HG03280 (cell line): ENCODE results near the gene ARHGAP6.

Source experiments
- ATAC-seq: cut with Tn5 transposase; IDR thresholded peaks from one replicate; pipeline ENCODE4 v1.9.1; 2021; ENCODE audit warnings: mild to moderate bottlenecking, moderate library complexity; ENCODE audit not compliant: unreplicated experiment

The ARHGAP6 gene

DNA sequence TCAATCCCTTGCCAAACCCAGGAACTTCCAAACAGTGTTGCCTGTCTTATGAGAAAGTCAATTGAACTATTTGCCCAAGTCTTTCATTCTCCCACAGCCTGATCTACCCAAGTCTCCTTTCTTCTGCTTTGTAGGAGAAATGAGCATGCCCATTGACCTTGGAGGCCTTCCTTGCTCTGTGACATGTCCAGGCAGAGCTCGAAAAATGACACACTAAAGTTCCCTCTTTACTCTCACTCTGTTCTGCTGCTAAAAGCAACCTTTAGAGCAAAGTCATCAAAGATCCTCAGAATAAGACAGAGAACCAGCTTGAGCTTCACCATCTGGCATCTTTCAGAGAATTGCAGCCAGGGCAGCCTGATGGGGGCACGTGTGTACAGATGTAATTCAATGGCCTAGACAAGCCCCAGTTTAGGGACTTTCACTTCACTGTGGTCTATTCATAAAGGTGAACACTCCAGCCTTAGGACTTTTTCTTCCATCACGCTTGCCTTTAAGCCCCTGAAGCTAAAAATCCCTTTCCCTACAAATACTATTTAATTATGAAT lies 236.1 kb downstream of the ARHGAP6 start:
- no peak for ATAC-seq

DNA sequence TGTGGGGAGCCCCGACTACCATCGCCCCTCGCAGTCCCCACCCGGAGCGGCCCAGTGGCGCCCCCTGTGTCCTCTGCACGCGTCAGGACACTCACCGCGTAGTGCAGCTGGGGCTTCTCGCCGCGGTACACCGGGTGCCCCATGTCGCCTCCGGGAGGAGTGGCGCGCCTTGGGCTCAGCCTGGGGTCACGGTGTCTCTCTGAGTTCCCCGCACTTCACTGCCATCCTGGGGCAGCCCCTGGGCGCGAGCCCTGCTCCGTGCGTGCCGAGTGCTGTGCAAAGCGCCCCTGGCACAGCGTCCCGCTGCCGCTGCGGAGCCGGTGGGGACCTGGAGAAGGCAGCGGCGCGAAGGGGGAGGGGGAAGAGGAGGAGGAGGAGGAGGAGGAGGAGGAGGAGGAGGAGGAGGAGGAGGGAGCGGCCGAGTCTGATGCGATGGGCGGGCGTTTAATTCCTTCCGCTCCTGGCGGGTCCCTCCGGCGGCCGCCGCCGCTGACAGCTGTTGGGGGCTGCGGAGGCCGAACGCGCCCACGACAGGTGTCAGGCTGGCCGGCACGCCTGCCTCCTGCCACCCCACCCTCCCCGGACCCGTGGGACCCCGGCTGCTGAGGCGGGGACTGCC lies 238.2 kb downstream of the ARHGAP6 start:
- no peak for ATAC-seq

DNA sequence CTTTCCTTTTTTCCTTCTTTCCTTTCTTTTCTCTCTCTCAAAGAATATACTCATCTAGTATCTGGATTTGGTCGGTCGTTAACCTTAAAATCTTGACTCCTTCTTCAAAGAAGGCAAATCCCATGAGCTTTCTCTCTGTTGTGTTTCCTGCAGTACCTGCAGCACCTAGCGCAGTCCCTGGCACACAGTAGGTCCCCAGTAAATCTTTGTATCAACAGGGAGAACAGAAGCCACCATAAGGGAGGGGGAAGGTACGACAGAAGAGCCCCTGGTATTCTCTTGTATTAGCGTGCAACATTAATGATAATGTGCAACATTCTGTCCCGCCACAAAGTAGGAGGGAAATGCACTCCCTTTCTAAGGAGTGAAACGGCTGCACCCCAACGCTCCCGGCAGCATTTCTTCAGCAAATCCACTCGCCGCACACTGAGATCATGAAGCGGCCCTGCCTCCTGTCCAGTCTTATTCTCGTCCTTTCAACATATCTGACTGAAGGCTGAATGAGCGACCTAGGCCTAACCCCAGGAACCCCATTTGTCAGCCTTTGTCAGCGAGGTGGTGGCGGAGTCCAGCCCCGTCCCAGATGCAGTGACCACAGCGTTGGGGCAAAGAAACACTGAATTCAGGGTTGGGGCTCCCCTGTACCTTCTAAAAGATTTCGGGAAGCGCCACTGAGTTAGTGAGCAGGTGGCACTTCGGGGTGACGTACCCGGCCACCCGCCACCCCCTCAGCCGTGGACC lies 238.8 kb downstream of the ARHGAP6 start:
- ATAC-seq, result no peak

DNA sequence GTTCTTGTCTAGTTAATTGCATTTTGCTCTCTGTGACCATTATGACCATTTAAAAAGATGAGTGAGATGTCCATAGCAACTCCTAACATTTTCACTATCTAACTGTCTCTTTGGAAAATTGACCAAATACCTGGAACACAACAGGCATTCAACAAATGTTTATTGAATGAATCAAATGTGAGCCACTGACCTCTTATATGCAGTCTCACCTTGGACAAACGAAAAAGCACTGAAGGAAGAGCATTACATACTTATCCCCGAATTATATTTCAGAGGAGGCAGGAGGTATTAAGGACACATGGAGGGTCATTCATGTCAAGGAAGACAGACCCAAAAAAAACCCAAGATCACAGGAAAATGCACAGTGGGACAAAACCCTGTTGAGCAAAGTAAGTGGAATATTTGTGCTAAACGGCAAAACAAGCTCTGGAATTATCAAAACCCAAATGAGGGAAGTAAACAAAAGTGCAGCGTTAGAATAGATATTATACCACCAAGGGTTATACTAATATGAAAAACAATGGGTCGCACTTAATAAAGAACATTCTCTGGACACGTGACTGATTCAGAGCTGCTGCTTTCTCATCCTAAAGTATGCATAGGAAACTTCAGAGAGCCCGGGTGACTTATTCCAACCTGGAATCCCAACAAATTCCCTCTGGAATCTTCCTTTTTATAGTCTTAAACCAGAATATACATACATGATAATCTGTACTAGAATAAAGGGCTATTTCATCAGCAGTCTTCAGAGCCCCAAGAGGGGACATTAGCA lies 240.6 kb downstream of the ARHGAP6 start:
- no peak for ATAC-seq

DNA sequence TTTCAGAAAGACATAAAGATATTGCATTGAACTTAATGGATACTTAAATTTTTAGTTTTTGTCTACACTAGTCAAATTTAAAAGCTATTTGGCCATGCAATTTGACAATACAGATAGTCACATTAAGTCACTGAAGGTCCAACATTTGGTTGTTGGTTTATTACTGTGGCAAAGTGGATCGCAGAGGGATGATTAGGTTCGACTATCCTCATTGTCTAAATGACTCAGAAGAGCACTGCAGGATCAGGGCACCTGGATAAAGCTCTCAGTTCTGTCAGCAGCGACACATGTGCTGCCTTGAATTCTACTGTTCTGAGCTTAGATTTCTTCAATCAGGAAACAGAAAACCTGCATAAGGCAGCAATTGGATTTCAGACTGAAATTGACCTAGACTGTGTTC lies 241.8 kb downstream of the ARHGAP6 start:
- ATAC-seq, result no peak

DNA sequence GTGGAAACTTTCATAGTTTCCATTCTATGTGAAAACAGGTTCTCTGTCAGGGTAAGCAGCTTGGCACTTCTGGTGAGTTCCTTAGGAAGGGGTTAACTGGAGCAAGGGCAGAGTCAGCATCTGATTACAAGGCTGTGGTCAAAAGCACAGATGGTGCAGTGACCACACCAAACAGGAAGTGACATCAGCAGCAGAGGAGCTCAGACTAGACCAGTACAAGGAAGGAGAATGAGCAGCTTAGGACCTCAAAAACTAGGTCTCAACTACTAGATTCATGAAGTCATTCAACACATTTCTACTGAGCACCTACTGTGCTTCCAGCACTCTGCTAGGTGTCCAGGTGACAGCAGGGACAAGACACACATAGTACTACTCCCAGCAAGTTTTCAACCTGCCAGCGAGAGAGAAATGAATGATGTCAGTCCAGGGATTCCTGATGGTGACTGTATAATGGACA lies 242.3 kb downstream of the ARHGAP6 start:
- ATAC-seq, result peak; percentile 92

DNA sequence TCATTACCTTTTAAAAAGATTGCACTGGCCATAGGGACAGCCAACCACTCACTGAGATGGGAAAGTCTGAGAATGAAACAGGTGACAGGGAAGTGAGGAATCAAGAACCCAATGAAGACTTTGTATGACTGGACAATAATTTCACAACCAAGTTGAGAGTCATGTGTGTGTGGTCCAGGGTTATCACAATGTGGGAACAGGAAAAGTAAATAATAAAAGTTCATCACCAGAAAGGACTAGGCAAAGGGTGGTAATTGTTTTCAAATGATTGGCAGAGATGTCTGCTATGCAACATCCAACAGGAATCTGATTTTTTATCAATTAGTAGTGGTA lies 243.2 kb downstream of the ARHGAP6 start:
- no peak for ATAC-seq

DNA sequence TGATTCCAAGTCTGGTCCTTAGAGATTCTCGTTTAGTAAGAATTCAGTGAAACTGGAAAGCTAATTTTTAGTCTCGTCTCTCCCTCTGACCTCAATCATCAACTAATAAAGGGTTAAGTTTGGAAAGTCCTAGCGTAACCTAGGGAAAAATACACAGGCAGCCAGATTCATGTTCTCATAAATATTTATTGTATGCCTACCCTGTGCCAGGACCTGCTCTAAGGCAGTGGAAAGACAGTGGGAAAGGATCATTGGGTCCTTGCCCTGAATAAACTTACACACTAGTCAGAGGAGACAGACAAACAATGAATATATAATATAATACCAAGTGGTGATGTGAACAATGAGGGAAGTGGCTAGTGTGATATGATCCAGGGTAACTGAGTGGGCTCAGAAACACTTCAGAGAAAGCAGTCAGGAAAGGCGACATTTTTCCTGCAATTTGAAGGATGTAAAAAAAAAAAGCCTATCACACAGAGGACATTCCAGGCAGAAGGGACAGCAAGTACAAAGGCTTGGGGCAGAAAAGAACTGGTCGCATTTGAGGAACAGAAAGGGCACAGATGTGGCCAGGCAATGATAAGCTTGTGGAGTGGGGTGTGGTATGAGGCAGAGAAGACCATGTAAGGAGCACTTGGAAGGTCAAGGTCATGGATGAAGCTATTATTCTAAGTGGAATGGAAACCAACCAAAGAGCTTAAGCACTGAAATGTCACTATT lies 243.8 kb downstream of the ARHGAP6 start:
- no peak for ATAC-seq

DNA sequence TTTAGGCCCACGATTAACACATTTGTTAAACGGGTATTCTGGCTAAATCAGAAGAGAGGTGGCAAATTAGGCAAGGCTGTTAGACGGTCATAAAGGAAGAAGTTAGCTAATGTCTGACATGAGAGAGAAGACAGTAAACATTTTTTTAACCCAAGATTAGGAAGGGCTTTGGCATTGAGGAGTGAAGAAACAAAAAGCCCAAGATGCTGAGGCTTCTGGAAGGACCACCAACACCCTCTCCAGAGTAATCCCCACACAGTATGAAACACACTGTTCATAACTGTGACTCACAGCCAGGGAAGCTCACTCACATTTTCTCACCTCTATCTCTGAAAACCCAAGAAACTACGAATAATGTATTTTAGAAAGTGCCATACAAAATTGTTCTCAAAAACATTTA lies 244.9 kb downstream of the ARHGAP6 start:
- ATAC-seq, result no peak

DNA sequence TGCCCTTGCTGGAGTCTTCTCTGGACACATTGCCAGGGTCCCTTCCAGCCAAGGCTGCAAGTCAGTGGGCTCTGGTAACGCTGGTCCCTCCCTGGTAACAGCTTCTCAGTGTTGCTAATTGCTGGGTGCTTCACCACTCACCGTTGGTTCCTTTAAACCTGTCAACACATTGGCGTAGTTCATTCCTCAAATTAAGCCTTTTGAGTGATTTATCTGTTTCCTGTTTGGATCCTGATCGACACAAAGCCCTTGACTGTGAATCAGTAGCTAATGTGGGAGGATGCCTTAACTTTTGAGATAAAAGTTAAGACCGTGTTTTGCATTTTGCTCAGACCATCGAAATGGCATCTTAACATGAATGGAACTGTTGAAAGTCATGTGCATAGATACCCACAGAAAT lies 246.6 kb downstream of the ARHGAP6 start:
- no peak for ATAC-seq

DNA sequence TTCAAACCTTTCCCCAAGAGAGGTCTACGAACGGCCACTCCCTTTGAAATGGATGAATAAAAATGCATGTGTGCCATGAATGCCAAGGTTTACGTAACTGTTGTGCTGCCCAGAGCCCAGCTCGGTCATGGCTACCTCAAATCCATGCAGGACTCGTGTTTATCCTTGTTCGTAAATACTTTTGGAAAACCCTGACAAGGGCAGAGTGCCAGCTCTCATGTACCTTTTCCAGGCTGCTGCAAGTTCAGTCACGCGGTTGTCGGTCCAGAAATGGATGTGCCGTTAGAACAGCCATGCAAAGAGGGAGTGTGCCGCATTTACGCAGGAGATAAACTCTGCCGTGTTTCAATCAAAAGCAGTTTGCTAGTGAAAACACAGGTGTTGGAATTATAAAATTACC lies 249.1 kb downstream of the ARHGAP6 start:
- ATAC-seq, result no peak

DNA sequence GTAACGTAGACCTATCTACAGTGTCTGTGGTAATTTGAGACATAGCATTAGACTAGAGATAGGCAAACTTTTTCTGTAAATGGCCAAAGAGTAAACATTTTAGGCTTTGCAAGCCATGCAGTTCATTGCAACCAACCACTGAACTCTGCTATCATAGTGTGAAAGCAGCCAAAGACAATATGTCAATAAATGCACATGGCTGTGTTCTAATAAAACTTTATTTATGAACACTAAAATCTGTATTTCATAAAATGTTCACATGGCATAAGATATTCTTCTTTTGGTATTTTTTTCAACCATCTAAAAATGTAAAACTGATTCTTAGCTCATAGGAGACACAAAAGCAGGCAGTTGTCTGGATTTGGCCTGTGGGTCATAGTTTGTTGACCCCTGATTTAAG lies 251.6 kb downstream of the ARHGAP6 start:
- no peak for ATAC-seq

DNA sequence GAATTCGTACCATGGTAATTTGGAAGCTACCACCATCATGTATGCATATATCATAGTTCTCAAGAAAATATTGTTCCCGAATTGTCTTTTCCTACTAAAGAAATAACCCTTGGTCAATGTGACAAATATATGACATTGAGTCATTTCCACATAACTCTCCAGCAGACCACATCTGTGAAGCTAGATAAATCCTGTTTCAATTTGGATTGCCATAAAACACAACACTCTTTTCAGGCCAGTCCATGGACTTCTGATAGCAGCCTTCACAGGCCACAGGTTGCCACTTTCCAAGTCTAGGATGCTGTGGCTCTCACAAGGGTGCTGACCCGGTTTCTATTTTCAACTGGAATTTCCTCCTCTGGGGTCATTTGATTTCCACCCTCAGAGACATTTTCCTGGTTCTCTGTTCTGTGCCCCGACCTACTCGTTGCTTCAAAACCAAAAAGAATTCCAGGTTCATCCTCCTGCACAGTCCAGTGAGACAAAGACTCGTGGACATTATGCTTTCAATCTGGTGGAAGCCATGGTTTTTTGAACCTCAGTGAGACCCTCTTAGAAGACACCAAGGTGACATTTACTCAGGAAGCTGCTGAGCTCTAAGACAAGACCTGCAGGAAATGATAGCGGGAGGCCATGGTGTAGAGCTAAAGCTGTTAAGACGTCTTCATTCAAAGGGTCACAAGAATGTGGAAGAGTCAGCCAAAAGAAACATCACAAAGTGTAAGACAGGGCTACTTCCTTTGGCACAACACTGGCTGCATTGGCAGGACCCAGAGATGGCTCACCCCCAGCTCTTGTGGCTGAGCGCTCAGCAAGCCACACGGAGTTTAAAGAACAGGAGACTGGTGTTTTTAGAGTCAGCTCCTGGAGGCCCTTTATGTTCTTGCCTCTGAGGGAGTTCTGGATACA lies 252.8 kb downstream of the ARHGAP6 start:
- ATAC-seq, result no peak

DNA sequence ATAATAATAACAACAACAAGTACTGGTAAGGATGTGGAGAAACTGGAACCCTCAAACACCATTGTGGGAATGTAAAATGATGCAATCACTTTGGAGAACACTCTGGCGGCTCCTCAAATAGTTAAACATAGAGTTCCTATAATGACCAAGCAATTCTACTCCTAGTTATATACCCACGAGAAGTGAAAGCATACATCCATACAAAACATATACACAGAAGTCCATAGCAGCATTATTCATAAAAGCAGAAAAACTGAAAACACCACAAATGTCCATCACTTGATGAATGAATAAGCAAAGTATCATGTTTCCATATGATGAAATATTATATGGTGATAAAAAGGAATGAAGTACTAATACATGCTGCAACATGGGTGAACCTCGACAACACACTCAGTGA lies 255.8 kb downstream of the ARHGAP6 start:
- no peak for ATAC-seq

DNA sequence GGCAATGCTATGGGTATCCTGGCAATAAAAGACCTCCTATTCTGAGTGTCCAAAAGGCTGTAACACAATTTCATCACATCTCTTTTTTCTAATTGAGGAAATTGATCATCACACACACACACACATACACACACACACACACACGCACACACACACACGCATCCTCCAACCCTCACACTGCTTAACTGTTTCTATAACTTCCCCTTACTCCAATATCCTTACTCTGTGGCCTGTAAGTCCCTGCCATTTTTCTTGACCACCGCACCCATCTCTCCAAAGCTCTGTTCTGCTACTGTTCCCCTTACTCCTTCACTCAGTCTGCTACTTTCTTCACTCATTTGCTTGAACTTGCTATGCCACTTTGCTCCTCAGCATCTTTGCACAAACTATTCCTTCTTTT lies 256.9 kb downstream of the ARHGAP6 start:
- no peak for ATAC-seq

DNA sequence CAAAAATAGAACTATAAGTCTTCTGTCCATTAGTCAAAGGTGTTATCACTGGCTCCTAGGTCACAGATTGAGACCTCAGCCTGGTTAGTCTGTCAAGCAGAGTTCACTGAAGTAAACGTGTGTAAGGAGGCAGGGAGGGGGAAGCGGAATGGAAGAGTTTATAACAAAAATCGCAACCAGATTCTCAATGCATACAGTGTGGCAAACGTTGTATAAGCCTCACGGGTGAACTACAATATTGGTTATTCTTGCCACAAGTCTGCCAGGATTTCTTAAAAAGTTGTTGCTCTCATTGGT lies 257.7 kb downstream of the ARHGAP6 start:
- ATAC-seq, result no peak

DNA sequence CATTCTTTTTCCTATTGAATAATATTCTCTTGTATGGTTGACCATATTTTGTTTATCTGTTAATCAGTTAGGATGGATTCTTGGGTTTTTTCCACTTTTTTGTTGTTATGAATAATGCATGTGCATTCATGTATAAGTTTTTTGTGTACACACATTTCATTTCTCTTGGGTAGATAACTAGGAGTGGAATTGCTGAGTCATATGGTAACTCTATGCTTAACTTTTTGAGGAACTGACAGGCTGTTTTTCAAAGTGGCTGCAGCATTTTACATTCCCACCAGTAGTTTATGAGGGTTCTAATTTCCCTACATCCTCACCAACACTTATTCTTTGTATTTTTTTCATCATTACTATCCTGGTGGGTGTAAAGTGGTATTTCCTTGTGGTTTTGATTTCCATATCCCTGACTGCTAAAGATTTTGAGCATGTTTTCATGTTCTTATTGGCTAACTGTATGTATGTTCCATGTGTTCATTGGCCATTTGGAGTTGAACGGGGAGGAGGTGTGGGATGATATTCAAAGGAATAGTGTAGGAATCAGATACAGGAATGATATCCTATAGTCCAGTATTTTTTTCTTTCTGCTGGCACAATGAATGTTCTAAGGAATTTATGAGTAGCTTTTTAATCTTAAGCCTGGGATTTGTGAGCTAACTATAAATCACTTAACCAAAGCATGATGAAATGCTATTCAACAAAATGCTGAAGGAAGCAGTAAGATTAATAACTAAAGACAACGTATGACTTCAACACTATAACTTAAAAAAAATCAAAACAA lies 258.2 kb downstream of the ARHGAP6 start:
- no peak for ATAC-seq

DNA sequence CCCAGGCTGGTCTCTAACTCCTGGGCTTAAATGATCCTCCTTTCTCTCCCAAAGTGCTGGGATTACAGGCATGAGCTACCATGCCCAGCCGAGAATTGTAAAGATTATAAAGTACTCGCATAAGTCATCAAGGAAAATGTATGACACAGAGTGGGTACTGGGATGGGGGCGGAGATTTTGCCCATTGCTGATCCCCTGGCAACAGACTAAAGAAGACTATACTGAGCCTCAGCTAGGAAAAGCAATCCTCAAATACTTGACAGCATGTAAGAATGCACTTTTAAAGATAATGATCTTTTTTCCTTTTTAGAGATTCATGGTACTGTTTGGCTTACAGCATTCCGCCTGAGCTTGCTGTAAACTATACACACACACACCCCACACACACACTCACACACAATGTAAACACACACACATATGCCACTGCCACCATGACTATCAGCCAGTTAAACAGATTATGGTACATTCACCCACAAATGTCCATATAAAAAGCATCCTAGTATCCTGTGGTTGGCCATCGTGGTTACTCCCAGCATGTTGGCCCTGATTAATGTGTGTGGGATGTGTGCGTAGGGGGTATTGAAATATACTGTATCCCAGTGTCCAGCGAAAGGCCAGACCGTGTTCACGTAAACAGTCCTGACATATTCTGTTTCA lies 259.5 kb downstream of the ARHGAP6 start:
- no peak for ATAC-seq

DNA sequence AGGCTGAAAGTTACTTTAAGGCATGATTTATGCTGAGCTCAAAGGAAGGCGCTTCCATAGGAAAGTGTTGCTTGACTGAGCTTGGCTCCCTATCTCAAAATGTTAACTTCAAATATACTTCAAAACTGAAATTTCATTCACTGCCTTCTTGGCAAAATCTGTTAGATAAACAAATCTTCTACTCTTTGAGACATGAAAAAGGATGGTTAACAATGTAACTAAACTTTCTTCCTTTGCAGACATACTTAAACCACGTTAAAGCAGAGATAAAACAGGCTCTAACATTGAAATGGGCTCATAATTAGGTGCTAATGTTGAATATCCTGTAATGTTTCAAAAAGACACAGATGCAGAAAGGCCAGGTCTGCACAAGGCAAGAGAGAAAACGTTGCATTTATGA lies 262.1 kb downstream of the ARHGAP6 start:
- ATAC-seq, result no peak
